ENCODE measurements around the gene ADCYAP1. TPM values are rescaled to one million over a fixed set of nuclear protein-coding genes. Genes with fewer than 3 reads are reported as not detected.

ADCYAP1 gene
- total RNA-seq = not detected in 2 replicates

GRCh38 chr18:904218-905090 is at the start of gene ADCYAP1:
Gene ADCYAP1, plus strand, starts transcription at chr18:904871. Its CDS starts 516 bp downstream, at chr18:905387.

Other genes starting within 250 kb of the ADCYAP1 start
- 23.6 and 32.5 TPM in 2 replicates for gene TYMS, start 247.2 kb upstream of the ADCYAP1 start, total RNA-seq
- 22.1 and 40.6 TPM in 2 replicates for gene ENOSF1, start 192.2 kb upstream of the ADCYAP1 start, total RNA-seq
- gene YES1, start 92.6 kb upstream of the ADCYAP1 start, total RNA-seq = 189 and 380 TPM in 2 replicates